H1 (cell line): ENCODE data around the gene THBS3. TPM values are rescaled to one million over a fixed set of nuclear protein-coding genes. Genes with fewer than 3 reads are reported as not detected.
A peak's percentile ranks its signal among the peaks of the same experiment; 100 is the strongest.

ENCODE experiments used
- CTCF ChIA-PET: fragments of 300-600 bp; sonication (Branson Sonifier 250); formaldehyde crosslinking; loops from one replicate; lab custom pipeline; 2021; ENCODE audit not compliant: partially characterized antibody; lab: Charles Lee
- POLR2A ChIA-PET: fragments of 300-600 bp; sonication (Branson Sonifier 250); formaldehyde crosslinking; loops from one replicate; lab custom pipeline; 2021; ENCODE audit warnings: inconsistent platforms; ENCODE audit not compliant: partially characterized antibody; lab: Charles Lee
- DNase-seq, 2 experiments: peaks; one replicate each; pipeline versions ENCODE4 v3.0.0 to v3.0.0-alpha.2; 2010 to 2022; ENCODE audit warnings: low spot score in 2 of 2, low read depth in 1 of 2, mixed read lengths in 1 of 2
- FAIRE-seq: peaks from 2 replicates; lab custom pipeline; 2011; peaks lifted over from hg19 to GRCh38; lab: Jason Lieb, UNC
- H2AFZ ChIP-seq: 2 replicates; pipeline ENCODE4 v1.8.1; 2012; ENCODE audit warnings: low read length, inconsistent platforms
- H2AK5ac ChIP-seq: 2 replicates; pipeline ENCODE4 v1.6.1; 2013; ENCODE audit warnings: low read depth, low read length
- H2BK120ac ChIP-seq: replicated peaks from 2 replicates; pipeline ENCODE3; 2013; ENCODE audit warnings: low read depth, low read length, inconsistent platforms
- H2BK12ac ChIP-seq: 2 replicates; pipeline ENCODE4 v1.6.1; 2013; ENCODE audit warnings: low read depth, low read length
- H2BK15ac ChIP-seq: 2 replicates; pipeline ENCODE4 v1.6.1; 2013; ENCODE audit warnings: low read length
- H2BK20ac ChIP-seq: 2 replicates; pipeline ENCODE4 v1.6.1; 2013; ENCODE audit warnings: low read length
- H2BK5ac ChIP-seq: 2 replicates; pipeline ENCODE4 v1.6.1; 2013; ENCODE audit warnings: low read depth, low read length
- H3K14ac ChIP-seq: 2 replicates; pipeline ENCODE4 v1.6.1; 2013; ENCODE audit warnings: inconsistent platforms; ENCODE audit not compliant: insufficient read length
- H3K18ac ChIP-seq: 2 replicates; pipeline ENCODE4 v1.6.1; 2013; ENCODE audit warnings: low read length; ENCODE audit errors: extremely low read depth
- H3K23ac ChIP-seq: 2 replicates; pipeline ENCODE4 v1.6.1; 2013; ENCODE audit warnings: inconsistent platforms; ENCODE audit not compliant: insufficient read length
- H3K23me2 ChIP-seq: 2 replicates; pipeline ENCODE4 v1.6.1; 2013; ENCODE audit warnings: low read depth, low read length
- H3K27ac ChIP-seq: 2 replicates; pipeline ENCODE4 v1.6.1; 2011; ENCODE audit warnings: low read depth, low read length, inconsistent platforms
- H3K27me3 ChIP-seq, 4 experiments: replicated peaks in 1 of 4; 1 replicate in 1 of 4; 2 replicates in 3 of 4; pipeline versions ENCODE4 v1.6.1 to v1.8.1; 2011 to 2013; ENCODE audit warnings: low read length in 3 of 4, mild to moderate bottlenecking in 3 of 4, inconsistent platforms in 2 of 4, mixed read lengths in 2 of 4, moderate library complexity in 1 of 4; ENCODE audit not compliant: control insufficient read depth in 3 of 4, insufficient read depth in 3 of 4; ENCODE audit errors: extremely low read depth in 1 of 4
- H3K36me3 ChIP-seq, 4 experiments: 2 replicates each; pipeline versions ENCODE4 v1.6.1 to v1.8.1; 2011 to 2013; ENCODE audit warnings: mild to moderate bottlenecking in 4 of 4, low read length in 3 of 4, moderate library complexity in 2 of 4, control low read depth in 1 of 4, inconsistent platforms in 1 of 4; ENCODE audit not compliant: insufficient read depth in 4 of 4, control insufficient read depth in 2 of 4
- H3K4ac ChIP-seq: replicated peaks from 2 replicates; pipeline ENCODE3; 2013; ENCODE audit warnings: low read length, low read depth, mixed read lengths, inconsistent platforms; ENCODE audit not compliant: insufficient read length
- H3K4me1 ChIP-seq, 4 experiments: replicated peaks in 1 of 4; 1 replicate in 1 of 4; 2 replicates in 3 of 4; pipeline versions ENCODE4 v1.6.1 to v1.8.1; 2011 to 2013; ENCODE audit warnings: low read length in 3 of 4, inconsistent platforms in 2 of 4, mixed read lengths in 1 of 4; ENCODE audit not compliant: insufficient read depth in 4 of 4, control insufficient read depth in 3 of 4
- H3K4me2 ChIP-seq, 2 experiments: 2 replicates each; pipeline versions ENCODE4 v1.6.1 to v1.8.1; 2011 to 2013; ENCODE audit warnings: low read depth in 2 of 2, low read length in 2 of 2, control low read depth in 1 of 2, inconsistent platforms in 1 of 2, mild to moderate bottlenecking in 1 of 2; ENCODE audit not compliant: insufficient read depth in 1 of 2
- H3K4me3 ChIP-seq, 4 experiments: fragments of 200-600, 300-600 bp in 1 of 4; sonication (generic), shearing (Covaris generic), sonication (Bioruptor Twin) in 1 of 4; 2 replicates each; pipeline versions ENCODE4 v1.5.1 to v1.8.1; 2011 to 2016; ENCODE audit warnings: low read length in 4 of 4, low read depth in 3 of 4, control low read depth in 2 of 4, inconsistent platforms in 2 of 4, mild to moderate bottlenecking in 2 of 4, mixed read lengths in 1 of 4, moderate library complexity in 1 of 4; ENCODE audit not compliant: insufficient read depth in 2 of 4; ENCODE audit errors: extremely low read depth in 1 of 4
- H3K56ac ChIP-seq: replicated peaks from 2 replicates; pipeline ENCODE3; 2013; ENCODE audit warnings: low read depth, mild to moderate bottlenecking, mixed read lengths, low read length, inconsistent platforms; ENCODE audit not compliant: insufficient read length
- H3K79me1 ChIP-seq: 2 replicates; pipeline ENCODE4 v1.6.1; 2013; ENCODE audit warnings: low read depth, low read length, control low read depth
- H3K79me2 ChIP-seq, 2 experiments: 2 replicates each; pipeline versions ENCODE4 v1.6.1 to v1.8.1; 2012 to 2013; ENCODE audit warnings: low read length in 2 of 2, mild to moderate bottlenecking in 2 of 2, inconsistent platforms in 1 of 2; ENCODE audit not compliant: insufficient read depth in 2 of 2, control insufficient read depth in 1 of 2
- H3K9ac ChIP-seq, 4 experiments: replicated peaks in 1 of 4; 1 replicate in 1 of 4; 2 replicates in 3 of 4; pipeline versions ENCODE4 v1.6.1 to v1.8.1; 2011 to 2013; ENCODE audit warnings: low read depth in 3 of 4, low read length in 3 of 4, control low read depth in 2 of 4, mild to moderate bottlenecking in 2 of 4, moderate library complexity in 2 of 4, inconsistent platforms in 1 of 4; ENCODE audit errors: extremely low read depth in 1 of 4
- H3K9me3 ChIP-seq, 2 experiments: 2 replicates each; pipeline versions ENCODE4 v1.6.1 to v1.8.1; 2012 to 2013; ENCODE audit warnings: mild to moderate bottlenecking in 2 of 2, moderate library complexity in 2 of 2, control low read depth in 1 of 2, inconsistent platforms in 1 of 2, low read depth in 1 of 2, low read length in 1 of 2, mixed read lengths in 1 of 2; ENCODE audit not compliant: insufficient read depth in 2 of 2
- H4K20me1 ChIP-seq, 2 experiments: replicated peaks in 1 of 2; 2 replicates each; pipeline versions ENCODE3 to v1.8.1; 2011 to 2013; ENCODE audit warnings: inconsistent platforms in 2 of 2, low read length in 2 of 2, mild to moderate bottlenecking in 1 of 2; ENCODE audit not compliant: insufficient read depth in 2 of 2, control insufficient read depth in 1 of 2
- H4K5ac ChIP-seq: 2 replicates; pipeline ENCODE4 v1.6.1; 2013; ENCODE audit warnings: low read length, low read depth, mixed read lengths, inconsistent platforms; ENCODE audit not compliant: insufficient read length
- H4K8ac ChIP-seq: 2 replicates; pipeline ENCODE4 v1.8.0; 2013; ENCODE audit warnings: mild to moderate bottlenecking, moderate library complexity, low read length, inconsistent platforms; ENCODE audit not compliant: insufficient read depth; ENCODE audit errors: extremely low read depth
- H4K91ac ChIP-seq: replicated peaks from 2 replicates; pipeline ENCODE3; 2013; ENCODE audit warnings: low read length, mixed read lengths, inconsistent platforms; ENCODE audit not compliant: insufficient read length
- CEBPB ChIP-seq: IDR thresholded peaks from 2 replicates; pipeline ENCODE4 v1.6.1; 2012; ENCODE audit warnings: low read depth, low read length
- CTCF ChIP-seq, 3 experiments: IDR thresholded peaks; 1 replicate in 2 of 3; 2 replicates in 1 of 3; pipeline versions ENCODE4 v1.5.1 to v1.6.1; 2011; ENCODE audit warnings: low read length in 3 of 3, mild to moderate bottlenecking in 3 of 3, inconsistent platforms in 2 of 3, low read depth in 1 of 3, moderate library complexity in 1 of 3; ENCODE audit not compliant: insufficient read depth in 1 of 3; ENCODE audit errors: control extremely low read depth in 1 of 3
- FOSL1 ChIP-seq: IDR thresholded peaks from 2 replicates; pipeline ENCODE4 v1.6.1; 2011; ENCODE audit warnings: mild to moderate bottlenecking, low read depth, low read length, moderate library complexity; ENCODE audit not compliant: insufficient read depth
- GTF2F1 ChIP-seq: IDR thresholded peaks from 2 replicates; pipeline ENCODE4 v1.6.1; 2012; ENCODE audit warnings: low read depth, low read length, improper control_type of control experiment, borderline replicate concordance
- RAD21 ChIP-seq, 2 experiments: IDR thresholded peaks in 1 of 2; conservative IDR thresholded peaks in 1 of 2; 2 replicates each; pipeline ENCODE4 v1.6.1; 2011; ENCODE audit warnings: low read depth in 2 of 2, low read length in 2 of 2, improper control_type of control experiment in 1 of 2, inconsistent platforms in 1 of 2, mild to moderate bottlenecking in 1 of 2, moderate library complexity in 1 of 2
- SP1 ChIP-seq: IDR thresholded peaks from 2 replicates; pipeline ENCODE4 v1.6.1; 2011; ENCODE audit warnings: low read depth, low read length
- SP2 ChIP-seq: IDR thresholded peaks from 2 replicates; pipeline ENCODE4 v1.6.1; 2012; ENCODE audit warnings: mild to moderate bottlenecking, low read length, inconsistent platforms
- SRF ChIP-seq: IDR thresholded peaks from 2 replicates; pipeline ENCODE4 v1.6.1; 2011; ENCODE audit warnings: mild to moderate bottlenecking, low read depth, low read length, moderate library complexity
- WGBS, 2 experiments: shearing (Covaris generic) in 1 of 2; methylation state at CpG; one replicate each; pipeline versions ENCODE4 v1.1.6 to v1.1.7; 2013 to 2015; ENCODE audit warnings: low lambda C conversion rate in 2 of 2, mixed read lengths in 2 of 2, inconsistent platforms in 1 of 2, low coverage in 1 of 2, missing lambda C conversion rate in 1 of 2; ENCODE audit not compliant: insufficient replicate concordance in 2 of 2, insufficient coverage in 1 of 2, insufficient read length in 1 of 2; ENCODE audit errors: extremely low coverage in 1 of 2, missing lambda C conversion rate in 1 of 2; 5-methylcytosine and 5-hydroxymethylcytosine counted together
- polyA plus RNA-seq, 7 experiments: library from polyadenylated mRNA; depleted of rRNA in 3 of 7; stranded (reverse) in 5 of 7; unstranded in 2 of 7; fragments of >200 nt in 5 of 7; fragments of 200-250 nt in 2 of 7; gene quantifications; 1 replicate in 5 of 7; 2 replicates in 1 of 7; 4 replicates in 1 of 7; pipeline versions ENCODE4 v1.2.1 to v1.2.3, GENCODE V29; 2011 to 2013; ENCODE audit warnings: missing spikeins in 2 of 7, mixed read lengths in 2 of 7
- total RNA-seq: library from RNA; stranded (reverse); fragmentation: NEBNext Ultra II Directional; extraction: Animal tissue kit (Norgen Biotek cat#: 25700); gene quantifications from 2 replicates; pipeline ENCODE4 v1.2.1, GENCODE V29; 2021

Gene THBS3
- total and polyA plus RNA-seq, 2 of the 8 experiments (the other 6 are each of a cell fraction or from before 2014, with no cell fraction given), result 3.0 to 3.5 TPM

GRCh38 chr1:155208541-155209311 lies 1.0 kb upstream of the THBS3 start, which contains the start of gene MTX1:
MTX1 (plus strand) TSS chr1:155208695; CDS start chr1:155208805, 110 bp downstream.
- Histone ChIP-seq H3K36me3 (peaks cover 0 to 8% (median 2%) of the 10 kb centered on the region in 4 experiments; a peak in 4 of 8 replicates), H3K23ac (no peak within 1 kb of the TSS), H3K4ac (peak within 1 kb of the TSS; percentile 36), H2BK20ac (peak within 1 kb of the TSS; percentile 75; the same call in 1 of the 2 replicates), H4K5ac (peak within 1 kb of the TSS; percentile 70), H2BK15ac (peak within 1 kb of the TSS; percentile 99), H3K27me3 (peaks cover 0 to 3% (median 0%) of the 10 kb centered on the region in 4 experiments; a peak in 2 of 7 replicates), H4K91ac (peak within 1 kb of the TSS; percentile 95), H3K14ac (no peak within 1 kb of the TSS), H3K79me2 (no peaks in the 10 kb centered on the region), H2AK5ac (peak within 1 kb of the TSS; percentile 76; the same call in 1 of the 2 replicates), H3K4me1 (peaks cover 3 to 20% (median 12%) of the 10 kb centered on the region in 4 experiments), H2BK12ac (peak within 1 kb of the TSS; percentile 89), H3K4me2 (peak within 1 kb of the TSS; percentile 91 to 99), H3K56ac (peak within 1 kb of the TSS; percentile 80), H4K20me1 (peaks cover 0 to 4% of the 10 kb centered on the region in 2 experiments), H3K9me3 (no peaks in the 10 kb centered on the region), H2AFZ (peak within 1 kb of the TSS; percentile 59; the same call in 1 of the 2 replicates), H3K79me1 (no peaks in the 10 kb centered on the region), H2BK120ac (peak within 1 kb of the TSS; percentile 92), H3K23me2 (peaks cover 17% of the 10 kb centered on the region), H3K4me3 (peak within 1 kb of the TSS; percentile 86 to 95 (median 94)), H2BK5ac (peak within 1 kb of the TSS; percentile 91), H3K27ac (peak within 1 kb of the TSS; percentile 85), H3K18ac (peak within 1 kb of the TSS; percentile 78), H3K9ac (peak within 1 kb of the TSS; percentile 88 to 94 (median 88)), H4K8ac (peak within 1 kb of the TSS; percentile 99)
- no peak for FAIRE-seq
- peak in 1 of 2 experiments; percentile 90 for DNase-seq
- ChIA-PET CTCF (interaction anchor here (1.0 to 5.7 kb wide), 10 partner anchors 10 to 123 kb away, joined by 3 to 62 read pairs (median 6); no protein-coding TSS in a partner anchor), POLR2A (interaction anchor here (0.8 to 19.4 kb wide), 19 partner anchors 7 to 116 kb away, joined by 3 to 512 read pairs (median 6); partner anchors contain the start of genes ENTREP3, KRTCAP2, RUSC1 and SCAMP3)
- 1% methylated on average over 30 of the region's 64 CpGs; no CpG with 5 or more reads in 1 of the 2 experiments for WGBS, 2 experiments
- TF ChIP-seq CTCF (IDR thresholded peaks at IDR 0.05; ENCODE audit: control extremely low read depth in 1 of 3, insufficient read depth in 1 of 3, low read depth in 1 of 3, low read length in 3 of 3), result no peak
- TF ChIP-seq FOSL1, result no peak
- no peak for TF ChIP-seq RAD21 (IDR thresholded peaks at IDR 0.05 in 1 of 2, conservative IDR thresholded peaks at IDR 0.05 in 1 of 2; ENCODE audit: low read depth in 2 of 2, low read length in 2 of 2)
- TF ChIP-seq SRF, result peak; percentile 75
- TF ChIP-seq SP2, result no peak
- no peak for TF ChIP-seq CEBPB
- no peak for TF ChIP-seq GTF2F1
- peak; percentile 65; the same call in 1 of the 2 replicates for TF ChIP-seq SP1
